GM23338 (cell line): ENCODE data around the gene FNDC10. TPM values are rescaled to one million over a fixed set of nuclear protein-coding genes. Genes with fewer than 3 reads are reported as not detected.

Experiments
- ATAC-seq: fragments of 200-7000 bp; cut with Tn5 transposase; 3 replicates; pipeline ENCODE4 v1.9.1; 2020
- DNase-seq: peaks from one replicate; pipeline ENCODE4 v3.0.0-alpha.2; 2015; ENCODE audit warnings: low spot score
- H2AFZ ChIP-seq: fragments of 200-600 bp; sonication (generic); 2 replicates; pipeline ENCODE4 v1.8.0; 2016; ENCODE audit warnings: antibody characterized with exemption, mild to moderate bottlenecking, moderate library complexity
- H3F3A ChIP-seq: fragments of 200-600 bp; sonication (generic); replicated peaks from 2 replicates; pipeline ENCODE4 v1.8.0; 2017; ENCODE audit warnings: antibody characterized with exemption, mixed run types, low read depth
- H3K27ac ChIP-seq: fragments of 200-600 bp; sonication (generic); 2 replicates; pipeline ENCODE4 v1.6.1; 2016; ENCODE audit warnings: low read depth
- H3K27me3 ChIP-seq: fragments of 200-600 bp; sonication (generic); 2 replicates; pipeline ENCODE4 v1.8.0; 2016; ENCODE audit warnings: mild to moderate bottlenecking, mixed run types, moderate library complexity; ENCODE audit not compliant: insufficient read depth
- H3K36me3 ChIP-seq: fragments of 200-600 bp; sonication (generic); 2 replicates; pipeline ENCODE4 v1.8.0; 2016; ENCODE audit warnings: mild to moderate bottlenecking; ENCODE audit not compliant: insufficient read depth
- H3K4me1 ChIP-seq: fragments of 200-600 bp; sonication (generic); 2 replicates; pipeline ENCODE4 v1.8.0; 2016; ENCODE audit warnings: mild to moderate bottlenecking, moderate library complexity; ENCODE audit not compliant: insufficient read depth
- H3K4me2 ChIP-seq: fragments of 200-600 bp; sonication (generic); 2 replicates; pipeline ENCODE4 v1.7.1; 2017; ENCODE audit warnings: mixed run types
- H3K4me3 ChIP-seq: fragments of 200-600 bp; sonication (generic); 2 replicates; pipeline ENCODE4 v1.6.1; 2016; ENCODE audit warnings: mixed run types
- H3K79me2 ChIP-seq: fragments of 200-600 bp; sonication (generic); replicated peaks from 2 replicates; pipeline ENCODE4 v1.8.0; 2017; ENCODE audit warnings: mild to moderate bottlenecking; ENCODE audit not compliant: insufficient read depth
- H3K9me2 ChIP-seq: fragments of 200-600 bp; sonication (generic); 2 replicates; pipeline ENCODE4 v1.8.0; 2017; ENCODE audit not compliant: insufficient read depth
- H4K20me1 ChIP-seq: fragments of 200-600 bp; sonication (generic); replicated peaks from 2 replicates; pipeline ENCODE4 v1.8.0; 2017; ENCODE audit warnings: mild to moderate bottlenecking; ENCODE audit not compliant: insufficient read depth
- H3K27ac Mint-ChIP-seq: 2 replicates; pipeline ENCODE4 v1.8.0; 2020; ENCODE audit warnings: inconsistent platforms, mild to moderate bottlenecking, moderate library complexity, mixed read lengths
- H3K27me3 Mint-ChIP-seq: 3 replicates; pipeline ENCODE4 v1.8.0; 2022; ENCODE audit warnings: low read depth, mild to moderate bottlenecking, moderate library complexity, mixed read lengths, inconsistent platforms; ENCODE audit not compliant: insufficient read depth, poor library complexity
- H3K36me3 Mint-ChIP-seq: 3 replicates; pipeline ENCODE4 v1.8.0; 2021; ENCODE audit warnings: low read depth, mild to moderate bottlenecking, inconsistent platforms, moderate library complexity, mixed read lengths
- H3K4me1 Mint-ChIP-seq: 3 replicates; pipeline ENCODE4 v1.8.0; 2020; ENCODE audit warnings: mild to moderate bottlenecking, inconsistent platforms, mixed read lengths
- H3K4me3 Mint-ChIP-seq: 3 replicates; pipeline ENCODE4 v1.8.0; 2021; ENCODE audit warnings: moderate library complexity, mild to moderate bottlenecking, inconsistent platforms, mixed read lengths
- H3K9me3 Mint-ChIP-seq: 3 replicates; pipeline ENCODE4 v1.8.0; 2020; ENCODE audit warnings: moderate library complexity, mild to moderate bottlenecking, inconsistent platforms, mixed read lengths
- CTCF ChIP-seq, 2 experiments: fragments of 200-600 bp in 1 of 2; sonication (generic) in 1 of 2; conservative IDR thresholded peaks; 2 replicates each; pipeline versions ENCODE4 v1.5.1 to v1.6.1; 2016 to 2017; ENCODE audit warnings: antibody characterized with exemption in 2 of 2, low read depth in 2 of 2, mild to moderate bottlenecking in 2 of 2, moderate library complexity in 1 of 2
- EZH2 ChIP-seq: fragments of 200-600 bp; sonication (generic); IDR thresholded peaks from one replicate; pipeline ENCODE4 v1.8.0; 2017; ENCODE audit warnings: antibody characterized with exemption, mild to moderate bottlenecking, low read depth; ENCODE audit not compliant: unreplicated experiment
- EZH2phosphoT487 ChIP-seq: fragments of 200-600 bp; sonication (generic); IDR thresholded peaks from one replicate; pipeline ENCODE4 v1.8.1; 2018; ENCODE audit warnings: antibody characterized with exemption; ENCODE audit not compliant: unreplicated experiment
- JUNB ChIP-seq: IDR thresholded peaks from one replicate; pipeline ENCODE4 v1.6.1; 2016; ENCODE audit warnings: antibody characterized with exemption; ENCODE audit not compliant: unreplicated experiment
- NANOG ChIP-seq: IDR thresholded peaks from 2 replicates; pipeline ENCODE4 v1.6.1; 2016; ENCODE audit warnings: antibody characterized with exemption, borderline replicate concordance
- POLR2AphosphoS5 ChIP-seq: IDR thresholded peaks from 2 replicates; pipeline ENCODE4 v1.6.1; 2016; ENCODE audit warnings: antibody characterized with exemption, low read depth
- ZNF114 ChIP-seq: fragments of 250-450 bp; sonication (Bioruptor Pico); IDR thresholded peaks from 2 replicates; pipeline ENCODE4 v1.5.0; 2020; ENCODE audit warnings: mild to moderate bottlenecking, moderate library complexity
- ZNF331 ChIP-seq: fragments of 250-450 bp; sonication (Bioruptor Pico); IDR thresholded peaks from 2 replicates; pipeline ENCODE4 v1.5.0; 2020; ENCODE audit warnings: low read depth, mild to moderate bottlenecking, moderate library complexity
- polyA plus RNA-seq: library from polyadenylated mRNA; unstranded; fragments of >200 nt; fragmentation: Nextera tagmentation; extraction: Ambion mirVana; gene quantifications from 2 replicates; pipeline ENCODE4 v1.2.1, GENCODE V29; 2016
- total RNA-seq: library from RNA; depleted of rRNA; stranded (reverse); fragments of >200 nt; shearing (Covaris generic); gene quantifications from 2 replicates; pipeline ENCODE4 v1.2.3, GENCODE V29; 2014
- TF ChIP-seq, protein P1 (sequence below): fragments of 250-450 bp; sonication (Bioruptor Pico); IDR thresholded peaks from 2 replicates; pipeline ENCODE4 v1.5.0; 2020; ENCODE audit warnings: mild to moderate bottlenecking, moderate library complexity

FNDC10 gene
- total and polyA plus RNA-seq, 2 experiments from 2014 or later = 7.7 to 15.1 TPM

DNA sequence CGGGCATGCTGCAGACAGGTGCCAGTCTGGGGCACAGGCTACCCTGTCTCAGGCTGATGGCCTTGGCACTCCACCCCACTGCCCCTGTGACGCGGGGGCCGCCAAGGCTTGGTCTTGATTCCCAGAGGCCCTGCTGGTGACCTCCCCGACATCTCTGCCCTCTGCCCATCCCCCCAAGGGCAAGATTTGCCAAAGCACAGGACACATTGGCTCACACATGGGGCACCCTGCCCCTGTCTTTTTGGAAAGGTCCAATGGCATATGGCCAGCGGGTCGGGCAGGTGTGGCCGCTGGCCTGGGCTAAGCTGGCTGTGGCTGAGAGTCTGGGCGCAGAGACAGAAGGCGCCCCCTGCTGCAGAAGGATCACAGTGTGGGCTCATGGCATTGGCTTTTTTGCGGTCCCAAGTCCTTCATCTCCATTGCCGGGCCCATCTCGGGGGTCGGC is 20.0 kb upstream of the FNDC10 start:
- H3K27ac Mint-ChIP-seq = no peak overlapping the region
- Histone ChIP-seq H2AFZ (no peak overlapping the region), H3F3A (no peaks in the 10 kb centered on the region; the same call in 1 of the 2 replicates), H3K79me2 (peaks cover under 1% of the 10 kb centered on the region; the same call in 1 of the 2 replicates), H3K4me1 (no peaks in the 10 kb centered on the region; the same call in 1 of the 2 replicates), H3K4me3 (no peak overlapping the region), H3K9me2 (no peaks in the 10 kb centered on the region), H3K36me3 (no peaks in the 10 kb centered on the region), H4K20me1 (peaks cover 5% of the 10 kb centered on the region), H3K27ac (no peak overlapping the region), H3K27me3 (no peaks in the 10 kb centered on the region), H3K4me2 (no peak overlapping the region)
- no peaks in the 10 kb centered on the region; the same call in 2 of the 3 replicates for H3K4me1 Mint-ChIP-seq
- ATAC-seq = peak; percentile 45
- no peaks in the 10 kb centered on the region; the same call in 2 of the 3 replicates for H3K36me3 Mint-ChIP-seq
- H3K27me3 Mint-ChIP-seq = peaks cover 16% of the 10 kb centered on the region
- no peak overlapping the region for H3K4me3 Mint-ChIP-seq
- H3K9me3 Mint-ChIP-seq = no peaks in the 10 kb centered on the region; the same call in 2 of the 3 replicates
- peak; percentile 80 for DNase-seq
- TF ChIP-seq ZNF114 (no peak), CTCF (conservative IDR thresholded peaks at IDR 0.05; ENCODE audit: low read depth in 2 of 2) (peak; percentile 61 to 81)

DNA sequence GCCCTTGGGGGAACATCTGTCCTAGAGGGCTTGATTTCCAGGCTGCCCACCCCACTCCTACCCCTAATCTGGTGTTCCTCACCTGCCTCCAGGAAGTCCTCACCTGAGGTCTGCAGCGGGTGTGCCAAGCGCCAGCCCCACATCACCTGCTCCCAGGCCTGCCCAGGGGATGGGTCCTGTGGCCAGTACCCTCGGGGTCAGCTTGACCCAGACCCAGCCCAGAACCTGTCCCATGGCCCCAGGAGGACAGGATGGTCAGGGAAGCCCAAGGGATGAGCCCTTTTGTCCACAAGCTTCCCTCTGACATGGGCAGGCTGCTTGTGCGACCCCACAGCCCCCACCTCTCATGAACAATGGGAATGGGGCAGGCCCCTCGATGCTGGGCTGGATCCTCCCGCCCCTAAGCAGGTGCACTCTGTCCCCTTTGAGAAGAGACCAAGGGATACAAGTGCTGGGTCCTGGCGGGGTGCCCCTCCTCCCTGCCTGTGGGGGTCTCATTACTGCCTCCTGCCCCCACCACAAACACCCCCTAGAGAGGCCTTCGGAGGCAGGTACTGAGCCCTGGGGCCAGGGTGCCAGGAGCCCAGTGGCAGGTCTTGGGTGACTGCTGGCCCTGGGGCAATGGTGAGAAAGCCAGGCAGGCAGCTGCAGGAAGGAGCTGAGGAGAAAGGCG is 18.6 kb upstream of the FNDC10 start:
- DNase-seq = no peak
- H3K27ac Mint-ChIP-seq = no peak overlapping the region
- peaks cover 4% of the 10 kb centered on the region; the same call in 1 of the 2 replicates for H3F3A ChIP-seq
- no peak overlapping the region for H3K4me3 ChIP-seq
- H3K27me3 Mint-ChIP-seq = peaks cover 13% of the 10 kb centered on the region
- no peak overlapping the region for H3K4me3 Mint-ChIP-seq
- H3K36me3 ChIP-seq = no peaks in the 10 kb centered on the region
- H3K27me3 ChIP-seq = no peaks in the 10 kb centered on the region
- peaks cover 2% of the 10 kb centered on the region; the same call in 2 of the 3 replicates for H3K36me3 Mint-ChIP-seq
- H2AFZ ChIP-seq = no peak overlapping the region
- H3K27ac ChIP-seq = no peak overlapping the region
- H3K4me1 Mint-ChIP-seq = peaks cover 11% of the 10 kb centered on the region
- H3K4me1 ChIP-seq = peaks cover 6% of the 10 kb centered on the region; the same call in 1 of the 2 replicates
- peaks cover 14% of the 10 kb centered on the region; the same call in 1 of the 2 replicates for H3K79me2 ChIP-seq
- peaks cover 11% of the 10 kb centered on the region for H4K20me1 ChIP-seq
- ATAC-seq = no peak
- no peaks in the 10 kb centered on the region; the same call in 2 of the 3 replicates for H3K9me3 Mint-ChIP-seq
- H3K4me2 ChIP-seq = no peak overlapping the region
- no peaks in the 10 kb centered on the region for H3K9me2 ChIP-seq
- TF ChIP-seq EZH2phosphoT487 (no peak), NANOG (no peak), POLR2AphosphoS5 (no peak), EZH2 (no peak), JUNB (no peak), ZNF331 (CRISPR knock-in tag) (no peak), CTCF (conservative IDR thresholded peaks at IDR 0.05; ENCODE audit: low read depth in 2 of 2) (no peak), ZNF114 (no peak)
- TF ChIP-seq, protein P1, sequence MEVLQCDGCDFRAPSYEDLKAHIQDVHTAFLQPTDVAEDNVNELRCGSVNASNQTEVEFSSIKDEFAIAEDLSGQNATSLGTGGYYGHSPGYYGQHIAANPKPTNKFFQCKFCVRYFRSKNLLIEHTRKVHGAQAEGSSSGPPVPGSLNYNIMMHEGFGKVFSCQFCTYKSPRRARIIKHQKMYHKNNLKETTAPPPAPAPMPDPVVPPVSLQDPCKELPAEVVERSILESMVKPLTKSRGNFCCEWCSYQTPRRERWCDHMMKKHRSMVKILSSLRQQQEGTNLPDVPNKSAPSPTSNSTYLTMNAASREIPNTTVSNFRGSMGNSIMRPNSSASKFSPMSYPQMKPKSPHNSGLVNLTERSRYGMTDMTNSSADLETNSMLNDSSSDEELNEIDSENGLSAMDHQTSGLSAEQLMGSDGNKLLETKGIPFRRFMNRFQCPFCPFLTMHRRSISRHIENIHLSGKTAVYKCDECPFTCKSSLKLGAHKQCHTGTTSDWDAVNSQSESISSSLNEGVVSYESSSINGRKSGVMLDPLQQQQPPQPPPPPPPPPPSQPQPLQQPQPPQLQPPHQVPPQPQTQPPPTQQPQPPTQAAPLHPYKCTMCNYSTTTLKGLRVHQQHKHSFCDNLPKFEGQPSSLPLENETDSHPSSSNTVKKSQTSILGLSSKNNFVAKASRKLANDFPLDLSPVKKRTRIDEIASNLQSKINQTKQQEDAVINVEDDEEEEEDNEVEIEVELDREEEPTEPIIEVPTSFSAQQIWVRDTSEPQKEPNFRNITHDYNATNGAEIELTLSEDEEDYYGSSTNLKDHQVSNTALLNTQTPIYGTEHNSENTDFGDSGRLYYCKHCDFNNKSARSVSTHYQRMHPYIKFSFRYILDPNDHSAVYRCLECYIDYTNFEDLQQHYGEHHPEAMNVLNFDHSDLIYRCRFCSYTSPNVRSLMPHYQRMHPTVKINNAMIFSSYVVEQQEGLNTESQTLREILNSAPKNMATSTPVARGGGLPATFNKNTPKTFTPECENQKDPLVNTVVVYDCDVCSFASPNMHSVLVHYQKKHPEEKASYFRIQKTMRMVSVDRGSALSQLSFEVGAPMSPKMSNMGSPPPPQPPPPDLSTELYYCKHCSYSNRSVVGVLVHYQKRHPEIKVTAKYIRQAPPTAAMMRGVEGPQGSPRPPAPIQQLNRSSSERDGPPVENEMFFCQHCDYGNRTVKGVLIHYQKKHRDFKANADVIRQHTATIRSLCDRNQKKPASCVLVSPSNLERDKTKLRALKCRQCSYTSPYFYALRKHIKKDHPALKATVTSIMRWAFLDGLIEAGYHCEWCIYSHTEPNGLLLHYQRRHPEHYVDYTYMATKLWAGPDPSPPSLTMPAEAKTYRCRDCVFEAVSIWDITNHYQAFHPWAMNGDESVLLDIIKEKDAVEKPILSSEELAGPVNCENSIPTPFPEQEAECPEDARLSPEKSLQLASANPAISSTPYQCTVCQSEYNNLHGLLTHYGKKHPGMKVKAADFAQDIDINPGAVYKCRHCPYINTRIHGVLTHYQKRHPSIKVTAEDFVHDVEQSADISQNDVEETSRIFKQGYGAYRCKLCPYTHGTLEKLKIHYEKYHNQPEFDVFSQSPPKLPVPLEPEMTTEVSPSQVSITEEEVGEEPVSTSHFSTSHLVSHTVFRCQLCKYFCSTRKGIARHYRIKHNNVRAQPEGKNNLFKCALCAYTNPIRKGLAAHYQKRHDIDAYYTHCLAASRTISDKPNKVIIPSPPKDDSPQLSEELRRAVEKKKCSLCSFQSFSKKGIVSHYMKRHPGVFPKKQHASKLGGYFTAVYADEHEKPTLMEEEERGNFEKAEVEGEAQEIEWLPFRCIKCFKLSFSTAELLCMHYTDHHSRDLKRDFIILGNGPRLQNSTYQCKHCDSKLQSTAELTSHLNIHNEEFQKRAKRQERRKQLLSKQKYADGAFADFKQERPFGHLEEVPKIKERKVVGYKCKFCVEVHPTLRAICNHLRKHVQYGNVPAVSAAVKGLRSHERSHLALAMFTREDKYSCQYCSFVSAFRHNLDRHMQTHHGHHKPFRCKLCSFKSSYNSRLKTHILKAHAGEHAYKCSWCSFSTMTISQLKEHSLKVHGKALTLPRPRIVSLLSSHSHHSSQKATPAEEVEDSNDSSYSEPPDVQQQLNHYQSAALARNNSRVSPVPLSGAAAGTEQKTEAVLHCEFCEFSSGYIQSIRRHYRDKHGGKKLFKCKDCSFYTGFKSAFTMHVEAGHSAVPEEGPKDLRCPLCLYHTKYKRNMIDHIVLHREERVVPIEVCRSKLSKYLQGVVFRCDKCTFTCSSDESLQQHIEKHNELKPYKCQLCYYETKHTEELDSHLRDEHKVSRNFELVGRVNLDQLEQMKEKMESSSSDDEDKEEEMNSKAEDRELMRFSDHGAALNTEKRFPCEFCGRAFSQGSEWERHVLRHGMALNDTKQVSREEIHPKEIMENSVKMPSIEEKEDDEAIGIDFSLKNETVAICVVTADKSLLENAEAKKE (CRISPR knock-in tag) = no peak
